ENCODE results near the gene RAP1GAP. TPM values are rescaled to one million over a fixed set of nuclear protein-coding genes. Genes with fewer than 3 reads are reported as not detected.

Gene RAP1GAP
- total and polyA plus RNA-seq, 4 donors: 8.6 to 23.1 (median 11.3) TPM

GRCh38 chr1:21573475-21573874 lies 95.7 kb downstream of the RAP1GAP start:
- Histone ChIP-seq H3K27ac (ENCODE audit: low read depth in 1 of 2, low read length in 2 of 2) (no peak overlapping the region), H3K9me3 (ENCODE audit: control insufficient read depth in 4 of 4, low read length in 3 of 4) (no peaks in the 10 kb centered on the region), H3K9ac (ENCODE audit: low read depth in 1 of 2, low read length in 2 of 2) (no peak overlapping the region), H3K36me3 (ENCODE audit: control insufficient read depth in 4 of 4, insufficient read depth in 3 of 4, low read depth in 1 of 4, low read length in 3 of 4) (peaks cover 0 to 4% (median 1%) of the 10 kb centered on the region in 4 donors), H3K27me3 (ENCODE audit: control insufficient read depth in 4 of 4, insufficient read depth in 4 of 4, low read length in 3 of 4) (no peaks in the 10 kb centered on the region), H3K4me3 (ENCODE audit: low read depth in 1 of 3, low read length in 3 of 3) (no peak overlapping the region), H3K4me1 (ENCODE audit: control insufficient read depth in 4 of 4, insufficient read depth in 4 of 4, low read length in 3 of 4) (peaks cover 8 to 19% (median 11%) of the 10 kb centered on the region in 4 donors)
- 79% methylated on average over 11 of the region's 11 CpGs for WGBS
- TF ChIP-seq FOXA1 (IDR thresholded peaks at IDR 0.05): no peak
- no peak for TF ChIP-seq MAX (IDR thresholded peaks at IDR 0.05)
- TF ChIP-seq JUND (IDR thresholded peaks at IDR 0.05): no peak
- no peak for TF ChIP-seq GABPA (IDR thresholded peaks at IDR 0.05 in 1 of 2, conservative IDR thresholded peaks at IDR 0.05 in 1 of 2)
- no peak for TF ChIP-seq NR2F2 (IDR thresholded peaks at IDR 0.05)
- no peak for TF ChIP-seq ZBTB33 (IDR thresholded peaks at IDR 0.05)
- TF ChIP-seq REST (IDR thresholded peaks at IDR 0.05): no peak
- no peak for TF ChIP-seq RAD21 (IDR thresholded peaks at IDR 0.05)
- TF ChIP-seq TAF1 (conservative IDR thresholded peaks at IDR 0.05): no peak
- TF ChIP-seq SP1 (IDR thresholded peaks at IDR 0.05): no peak
- no peak for TF ChIP-seq FOXA2 (IDR thresholded peaks at IDR 0.05)
- DNase-seq (ENCODE audit: low spot score): no peak

GRCh38 chr1:21572735-21573277 lies 96.4 kb downstream of the RAP1GAP start:
- Histone ChIP-seq H3K9me3 (ENCODE audit: control insufficient read depth in 4 of 4, low read length in 3 of 4) (no peaks in the 10 kb centered on the region), H3K4me1 (ENCODE audit: control insufficient read depth in 4 of 4, insufficient read depth in 4 of 4, low read length in 3 of 4) (peaks cover 8 to 21% (median 11%) of the 10 kb centered on the region in 4 donors), H3K4me3 (ENCODE audit: low read depth in 1 of 3, low read length in 3 of 3) (no peak overlapping the region), H3K36me3 (ENCODE audit: control insufficient read depth in 4 of 4, insufficient read depth in 3 of 4, low read depth in 1 of 4, low read length in 3 of 4) (peaks cover 0 to 4% (median 1%) of the 10 kb centered on the region in 4 donors), H3K9ac (ENCODE audit: low read depth in 1 of 2, low read length in 2 of 2) (no peak overlapping the region), H3K27me3 (ENCODE audit: control insufficient read depth in 4 of 4, insufficient read depth in 4 of 4, low read length in 3 of 4) (no peaks in the 10 kb centered on the region), H3K27ac (ENCODE audit: low read depth in 1 of 2, low read length in 2 of 2) (no peak overlapping the region)
- no peak for TF ChIP-seq TAF1 (conservative IDR thresholded peaks at IDR 0.05)
- no peak for TF ChIP-seq FOXA1 (IDR thresholded peaks at IDR 0.05)
- no peak for TF ChIP-seq EGR1 (IDR thresholded peaks at IDR 0.05; ENCODE audit: low read depth in 2 of 2)
- no peak for TF ChIP-seq GABPA (IDR thresholded peaks at IDR 0.05 in 1 of 2, conservative IDR thresholded peaks at IDR 0.05 in 1 of 2)
- TF ChIP-seq NR2F2 (IDR thresholded peaks at IDR 0.05): no peak
- no peak for TF ChIP-seq HNF4G (IDR thresholded peaks at IDR 0.05)
- DNase-seq (ENCODE audit: low spot score): no peak
- 96% methylated on average over 13 of the region's 13 CpGs for WGBS

Data from liver (tissue), 9 donors.